SK-N-SH (cell line): Measurements from ENCODE around the gene LRRC8D. TPM values are rescaled to one million over a fixed set of nuclear protein-coding genes. Genes with fewer than 3 reads are reported as not detected.

ENCODE experiments used
- CTCF ChIA-PET: fragments of 300-600, 350-600 bp; formaldehyde crosslinking; extraction: SDS; loops from one replicate; lab custom pipeline; 2021; lab: Yijun Ruan, JAX
- POLR2A ChIA-PET: fragments of 350-600 bp; sonication (Branson Sonifier 250); formaldehyde crosslinking; extraction: SDS; loops from one replicate; lab custom pipeline; 2020; ENCODE audit warnings: antibody characterized with exemption, inconsistent platforms; lab: Yijun Ruan, JAX
- DNase-seq: peaks from one replicate; pipeline ENCODE4 v3.0.0; 2012
- H2AFZ ChIP-seq: fragments of 200-600 bp; sonication (generic); 2 replicates; pipeline ENCODE4 v1.8.1; 2016; ENCODE audit warnings: antibody characterized with exemption, mild to moderate bottlenecking, low read depth
- H3F3A ChIP-seq: fragments of 200-600 bp; sonication (generic); replicated peaks from 2 replicates; pipeline ENCODE3; 2016; ENCODE audit warnings: antibody characterized with exemption, mild to moderate bottlenecking; ENCODE audit not compliant: insufficient read depth
- H3K27ac ChIP-seq, 2 experiments: fragments of 200-500 bp in 1 of 2; fragments of 200-600 bp in 1 of 2; sonication (Bioruptor generic) in 1 of 2; sonication (generic), shearing (Covaris generic) in 1 of 2; 2 replicates each; pipeline versions ENCODE4 v1.5.1 to v1.6.1; 2014 to 2016; ENCODE audit warnings: low read depth in 2 of 2, inconsistent platforms in 1 of 2, low read length in 1 of 2, mild to moderate bottlenecking in 1 of 2, mixed read lengths in 1 of 2
- H3K27me3 ChIP-seq: fragments of 200-600 bp; sonication (generic), shearing (Covaris generic); 2 replicates; pipeline ENCODE4 v1.6.1; 2016; ENCODE audit warnings: mixed run types; ENCODE audit not compliant: insufficient read depth
- H3K36me3 ChIP-seq, 2 experiments: fragments of 200-500 bp in 1 of 2; fragments of 200-600 bp in 1 of 2; sonication (Bioruptor generic) in 1 of 2; sonication (generic) in 1 of 2; replicated peaks in 1 of 2; 2 replicates each; pipeline versions ENCODE3 to v1.5.1; 2014 to 2016; ENCODE audit warnings: low read length in 1 of 2, mild to moderate bottlenecking in 1 of 2; ENCODE audit not compliant: insufficient read depth in 2 of 2, control insufficient read depth in 1 of 2
- H3K4me1 ChIP-seq, 2 experiments: fragments of 200-500 bp in 1 of 2; fragments of 200-600 bp in 1 of 2; sonication (Bioruptor generic) in 1 of 2; sonication (generic), shearing (Covaris generic) in 1 of 2; 2 replicates each; pipeline versions ENCODE4 v1.5.1 to v1.6.1; 2014 to 2016; ENCODE audit warnings: low read depth in 1 of 2, low read length in 1 of 2, mixed run types in 1 of 2; ENCODE audit not compliant: insufficient read depth in 2 of 2, control insufficient read depth in 1 of 2
- H3K4me2 ChIP-seq: fragments of 200-600 bp; sonication (generic), shearing (Covaris generic); 2 replicates; pipeline ENCODE4 v1.6.1; 2017; ENCODE audit warnings: mixed run types
- H3K4me3 ChIP-seq, 2 experiments: fragments of 200-500 bp in 1 of 2; fragments of 200-600 bp in 1 of 2; sonication (Bioruptor generic) in 1 of 2; sonication (generic), shearing (Covaris generic) in 1 of 2; 2 replicates each; pipeline versions ENCODE4 v1.5.1 to v1.8.1; 2014 to 2016; ENCODE audit warnings: low read depth in 2 of 2, inconsistent platforms in 1 of 2, low read length in 1 of 2, mild to moderate bottlenecking in 1 of 2, mixed read lengths in 1 of 2, moderate library complexity in 1 of 2
- H3K79me2 ChIP-seq: fragments of 200-600 bp; sonication (generic); 2 replicates; pipeline ENCODE4 v1.8.1; 2017; ENCODE audit warnings: mild to moderate bottlenecking; ENCODE audit not compliant: insufficient read depth
- H3K9ac ChIP-seq: fragments of 200-600 bp; sonication (generic); 2 replicates; pipeline ENCODE4 v1.6.1; 2017; ENCODE audit warnings: mixed run types
- H3K9me2 ChIP-seq: fragments of 200-600 bp; sonication (generic); 2 replicates; pipeline ENCODE4 v1.6.1; 2017; ENCODE audit warnings: mixed run types
- H3K9me3 ChIP-seq: fragments of 200-600 bp; sonication (generic); 2 replicates; pipeline ENCODE4 v1.6.1; 2017; ENCODE audit warnings: mixed run types, mild to moderate bottlenecking, moderate library complexity
- H4K20me1 ChIP-seq: fragments of 200-600 bp; sonication (generic); 2 replicates; pipeline ENCODE4 v1.6.1; 2017; ENCODE audit warnings: mild to moderate bottlenecking, mixed run types; ENCODE audit not compliant: insufficient read depth
- CTCF ChIP-seq: fragments of 200-600 bp; sonication (generic); IDR thresholded peaks from 2 replicates; pipeline ENCODE4 v1.6.1; 2017; ENCODE audit warnings: antibody characterized with exemption, mild to moderate bottlenecking, moderate library complexity
- EP300 ChIP-seq, 2 experiments: IDR thresholded peaks; 2 replicates each; pipeline versions ENCODE4 v1.4.0 to v1.6.1; 2012; ENCODE audit warnings: borderline replicate concordance in 1 of 2, low read depth in 1 of 2, low read length in 1 of 2
- EZH2phosphoT487 ChIP-seq: fragments of 200-600 bp; sonication (generic); IDR thresholded peaks from 2 replicates; pipeline ENCODE4 v1.6.1; 2017; ENCODE audit warnings: low read depth, mixed run types, mild to moderate bottlenecking, antibody characterized with exemption, moderate library complexity, borderline replicate concordance
- FOSL2 ChIP-seq: IDR thresholded peaks from 2 replicates; pipeline ENCODE4 v1.4.0; 2012; ENCODE audit warnings: low read depth, mild to moderate bottlenecking, moderate library complexity, borderline replicate concordance
- GATA2 ChIP-seq: sonication (generic); formaldehyde crosslinking; IDR thresholded peaks from 2 replicates; pipeline ENCODE4 v1.5.0; 2020; ENCODE audit warnings: mild to moderate bottlenecking, missing genetic modification reagents
- JUND ChIP-seq: IDR thresholded peaks from 2 replicates; pipeline ENCODE4 v1.4.0; 2012
- MAX ChIP-seq: IDR thresholded peaks from 2 replicates; pipeline ENCODE4 v1.4.0; 2012; ENCODE audit warnings: low read depth
- NRF1 ChIP-seq: IDR thresholded peaks from 2 replicates; pipeline ENCODE4 v1.6.1; 2012; ENCODE audit warnings: low read depth, mild to moderate bottlenecking, low read length
- POLR2AphosphoS5 ChIP-seq: IDR thresholded peaks from 2 replicates; pipeline ENCODE4 v1.6.1; 2012; ENCODE audit warnings: low read depth, low read length
- RAD21 ChIP-seq: IDR thresholded peaks from 2 replicates; pipeline ENCODE4 v1.6.1; 2012; ENCODE audit warnings: mild to moderate bottlenecking, low read length
- REST ChIP-seq: IDR thresholded peaks from 2 replicates; pipeline ENCODE4 v1.6.1; 2012; ENCODE audit warnings: mild to moderate bottlenecking, low read depth, low read length, moderate library complexity
- SMC3 ChIP-seq: IDR thresholded peaks from 2 replicates; pipeline ENCODE4 v1.6.1; 2012; ENCODE audit warnings: low read depth, low read length, improper control_type of control experiment
- TEAD4 ChIP-seq: IDR thresholded peaks from 2 replicates; pipeline ENCODE4 v1.4.0; 2012; ENCODE audit warnings: mild to moderate bottlenecking, borderline replicate concordance; ENCODE audit not compliant: insufficient read depth
- WGBS: methylation state at CpG from one replicate; pipeline ENCODE4 v1.1.6; 2017; ENCODE audit warnings: low lambda C conversion rate; 5-methylcytosine and 5-hydroxymethylcytosine counted together
- polyA plus RNA-seq, 3 experiments: library from polyadenylated mRNA; depleted of rRNA; stranded (reverse); fragments of >200 nt; gene quantifications; 2 replicates each; pipeline ENCODE4 v1.2.3, GENCODE V29; 2012
- TF ChIP-seq, protein P1 (sequence below): IDR thresholded peaks from 2 replicates; pipeline ENCODE4 v1.4.0; 2012; ENCODE audit warnings: low read depth, borderline replicate concordance

LRRC8D gene
- polyA plus RNA-seq, 1 of the 3 experiments (the other 2 are of a cell fraction) = 15.0 TPM

DNA sequence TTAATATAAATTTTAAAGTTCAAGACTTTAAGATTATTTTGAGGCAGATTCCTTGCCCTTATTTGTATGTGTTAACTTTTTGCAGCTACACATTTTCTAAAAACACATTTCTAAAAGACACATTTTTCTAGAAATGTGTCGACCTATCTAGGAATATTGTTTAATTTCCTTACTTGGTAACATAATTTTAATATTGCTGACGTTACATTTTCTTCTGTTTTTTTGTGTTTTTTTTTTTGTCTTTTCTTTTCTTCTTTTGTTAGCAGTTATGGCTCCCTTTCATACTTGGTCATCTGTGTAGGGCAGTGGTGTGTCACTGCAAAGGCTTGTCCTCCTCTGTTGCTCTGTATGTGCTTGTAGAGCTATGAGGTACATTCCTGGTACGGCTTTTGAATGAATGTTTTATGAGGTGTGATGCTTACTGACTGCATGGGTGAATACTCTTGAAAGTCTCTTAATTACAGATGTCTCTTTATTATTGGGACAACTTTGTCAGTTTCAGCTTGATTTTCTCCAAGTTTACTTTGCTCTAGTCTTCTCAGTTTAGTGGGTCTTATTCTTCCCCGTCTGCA, 30.1 kb downstream of the LRRC8D start:
- no peak overlapping the region for H3K27ac ChIP-seq
- no peaks in the 10 kb centered on the region for H3K27me3 ChIP-seq
- no peak for DNase-seq
- no peaks in the 10 kb centered on the region for H3K9me2 ChIP-seq
- POLR2A ChIA-PET = no interaction called here
- H3K4me1 ChIP-seq = peaks cover 0 to 8% of the 10 kb centered on the region in 2 experiments; a peak in 3 of 4 replicates
- H3K9me3 ChIP-seq = no peaks in the 10 kb centered on the region
- H3F3A ChIP-seq = peaks cover 4% of the 10 kb centered on the region
- 90% methylated on average over 4 of the region's 4 CpGs for whole genome bisulfite sequencing
- H3K9ac ChIP-seq = no peak overlapping the region
- H3K4me3 ChIP-seq = no peak overlapping the region
- CTCF ChIA-PET = interaction anchor here (1.7 kb wide), 1 partner anchor 8 kb away, joined by 7 read pairs; no protein-coding TSS in a partner anchor
- no peaks in the 10 kb centered on the region for H4K20me1 ChIP-seq
- H3K36me3 ChIP-seq = peaks cover 5 to 28% of the 10 kb centered on the region in 2 experiments
- H2AFZ ChIP-seq = no peak overlapping the region
- H3K79me2 ChIP-seq = no peaks in the 10 kb centered on the region
- H3K4me2 ChIP-seq = no peak overlapping the region
- TF ChIP-seq POLR2AphosphoS5 (no peak), TEAD4 (no peak), EP300 (IDR thresholded peaks at IDR 0.05; ENCODE audit: borderline replicate concordance in 1 of 2, low read depth in 1 of 2, low read length in 1 of 2) (no peak), CTCF (no peak), FOSL2 (no peak), EZH2phosphoT487 (no peak)
- TF ChIP-seq, protein P1, sequence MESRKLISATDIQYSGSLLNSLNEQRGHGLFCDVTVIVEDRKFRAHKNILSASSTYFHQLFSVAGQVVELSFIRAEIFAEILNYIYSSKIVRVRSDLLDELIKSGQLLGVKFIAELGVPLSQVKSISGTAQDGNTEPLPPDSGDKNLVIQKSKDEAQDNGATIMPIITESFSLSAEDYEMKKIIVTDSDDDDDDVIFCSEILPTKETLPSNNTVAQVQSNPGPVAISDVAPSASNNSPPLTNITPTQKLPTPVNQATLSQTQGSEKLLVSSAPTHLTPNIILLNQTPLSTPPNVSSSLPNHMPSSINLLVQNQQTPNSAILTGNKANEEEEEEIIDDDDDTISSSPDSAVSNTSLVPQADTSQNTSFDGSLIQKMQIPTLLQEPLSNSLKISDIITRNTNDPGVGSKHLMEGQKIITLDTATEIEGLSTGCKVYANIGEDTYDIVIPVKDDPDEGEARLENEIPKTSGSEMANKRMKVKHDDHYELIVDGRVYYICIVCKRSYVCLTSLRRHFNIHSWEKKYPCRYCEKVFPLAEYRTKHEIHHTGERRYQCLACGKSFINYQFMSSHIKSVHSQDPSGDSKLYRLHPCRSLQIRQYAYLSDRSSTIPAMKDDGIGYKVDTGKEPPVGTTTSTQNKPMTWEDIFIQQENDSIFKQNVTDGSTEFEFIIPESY = no peak

DNA sequence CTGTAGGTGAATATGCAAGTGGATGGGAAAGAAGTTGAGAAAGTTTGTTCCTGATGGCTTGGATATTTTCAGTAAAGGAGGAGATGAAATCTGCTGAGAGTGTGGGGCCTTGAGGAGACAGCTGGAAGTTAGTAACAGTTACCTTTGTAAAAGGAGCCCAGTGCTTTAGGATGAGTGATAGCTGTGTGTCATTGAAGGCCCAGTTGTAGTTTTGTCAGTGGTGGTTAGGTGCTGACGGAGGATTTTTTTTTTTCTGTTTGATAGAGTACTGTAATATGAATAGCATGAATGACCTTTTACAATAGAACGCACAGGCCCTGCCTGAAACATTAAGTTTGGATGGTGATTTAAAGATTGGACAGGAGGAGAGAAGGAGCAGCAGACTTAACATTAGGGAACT, 33.3 kb downstream of the LRRC8D start:
- Histone ChIP-seq H2AFZ (no peak overlapping the region), H3K27me3 (no peaks in the 10 kb centered on the region), H3K9me3 (no peaks in the 10 kb centered on the region), H3K36me3 (peaks cover 1 to 12% of the 10 kb centered on the region in 2 experiments), H3K9me2 (no peaks in the 10 kb centered on the region), H3K4me1 (peaks cover 0 to 14% of the 10 kb centered on the region in 2 experiments; a peak in 3 of 4 replicates), H3F3A (no peaks in the 10 kb centered on the region), H4K20me1 (no peaks in the 10 kb centered on the region), H3K27ac (no peak overlapping the region), H3K4me3 (no peak overlapping the region), H3K4me2 (no peak overlapping the region), H3K79me2 (peaks cover 2% of the 10 kb centered on the region; the same call in 1 of the 2 replicates), H3K9ac (no peak overlapping the region)
- CTCF ChIA-PET = interaction anchor here (0.8 kb wide), 1 partner anchor 11 kb away, joined by 3 read pairs; no protein-coding TSS in a partner anchor
- DNase-seq = no peak
- 98% methylated on average over 2 of the region's 2 CpGs for WGBS
- POLR2A ChIA-PET = no interaction called here
- TF ChIP-seq NRF1 (no peak), GATA2 (CRISPR knock-in tag) (no peak), RAD21 (no peak), EP300 (IDR thresholded peaks at IDR 0.05; ENCODE audit: borderline replicate concordance in 1 of 2, low read depth in 1 of 2, low read length in 1 of 2) (no peak), MAX (no peak), JUND (no peak), REST (no peak), CTCF (no peak), SMC3 (no peak)
